Adrenal gland (tissue), 5 donors: ENCODE results near the gene BCL2L1.

Experiments
- POLR2A ChIP-seq, 2 donors: fragments of 450-650 bp; IDR thresholded peaks; one replicate each; pipeline ENCODE4 v1.6.1; 2017; ENCODE audit warnings: antibody characterized with exemption in 2 of 2, mild to moderate bottlenecking in 2 of 2, moderate library complexity in 1 of 2
- TF ChIP-seq, protein P1 (sequence below), 6 experiments: fragments of 450-650 bp in 4 of 6; fragments of 200-600 bp in 2 of 6; sonication (generic) in 1 of 6; IDR thresholded peaks; 1 replicate in 5 of 6; 2 replicates in 1 of 6; pipeline versions ENCODE4 v1.5.1 to v1.8.0; 2016 to 2021; ENCODE audit warnings: antibody characterized with exemption in 6 of 6, mild to moderate bottlenecking in 2 of 6, moderate library complexity in 1 of 6
- donor health status: DM: no; HTN: no; CAD: no.

DNA sequence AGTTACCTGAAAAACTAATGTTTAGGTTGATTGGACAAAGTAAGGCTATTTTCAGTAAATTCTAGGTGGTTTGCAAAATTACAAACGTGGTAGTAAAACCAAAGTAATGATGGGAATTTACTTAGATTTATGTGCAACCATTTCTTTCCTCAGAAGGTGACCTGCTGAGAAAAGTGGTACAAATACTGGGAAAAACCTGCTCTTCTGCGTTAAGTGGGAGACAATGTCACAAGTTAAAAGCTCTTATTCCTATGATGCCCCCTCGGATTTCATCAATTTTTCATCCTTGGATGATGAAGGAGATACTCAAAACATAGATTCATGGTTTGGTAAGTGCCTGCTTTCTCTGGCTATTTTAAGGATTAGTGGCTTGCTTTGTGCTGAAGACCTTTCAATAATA, 34.6 kb upstream of the BCL2L1 start:
- TF ChIP-seq, protein P1, sequence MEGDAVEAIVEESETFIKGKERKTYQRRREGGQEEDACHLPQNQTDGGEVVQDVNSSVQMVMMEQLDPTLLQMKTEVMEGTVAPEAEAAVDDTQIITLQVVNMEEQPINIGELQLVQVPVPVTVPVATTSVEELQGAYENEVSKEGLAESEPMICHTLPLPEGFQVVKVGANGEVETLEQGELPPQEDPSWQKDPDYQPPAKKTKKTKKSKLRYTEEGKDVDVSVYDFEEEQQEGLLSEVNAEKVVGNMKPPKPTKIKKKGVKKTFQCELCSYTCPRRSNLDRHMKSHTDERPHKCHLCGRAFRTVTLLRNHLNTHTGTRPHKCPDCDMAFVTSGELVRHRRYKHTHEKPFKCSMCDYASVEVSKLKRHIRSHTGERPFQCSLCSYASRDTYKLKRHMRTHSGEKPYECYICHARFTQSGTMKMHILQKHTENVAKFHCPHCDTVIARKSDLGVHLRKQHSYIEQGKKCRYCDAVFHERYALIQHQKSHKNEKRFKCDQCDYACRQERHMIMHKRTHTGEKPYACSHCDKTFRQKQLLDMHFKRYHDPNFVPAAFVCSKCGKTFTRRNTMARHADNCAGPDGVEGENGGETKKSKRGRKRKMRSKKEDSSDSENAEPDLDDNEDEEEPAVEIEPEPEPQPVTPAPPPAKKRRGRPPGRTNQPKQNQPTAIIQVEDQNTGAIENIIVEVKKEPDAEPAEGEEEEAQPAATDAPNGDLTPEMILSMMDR (IDR thresholded peaks at IDR 0.05), result no peak
- TF ChIP-seq POLR2A (IDR thresholded peaks at IDR 0.05), result no peak
